Testis (tissue), 3 donors: ENCODE results near the gene CEACAM6. TPM values are rescaled to one million over a fixed set of nuclear protein-coding genes. Genes with fewer than 3 reads are reported as not detected.
A peak's percentile ranks its signal among the peaks of the same experiment; 100 is the strongest.

Experiments used
- DNase-seq: peaks from one replicate; pipeline ENCODE4 v3.0.0-alpha.2; 2019
- H3K27ac ChIP-seq, 2 donors: fragments of 200-600 bp; sonication (generic); one replicate each; pipeline ENCODE4 v1.5.1; 2019
- H3K27me3 ChIP-seq: fragments of 200-600 bp; sonication (generic); one replicate; pipeline ENCODE4 v1.5.1; 2019
- H3K36me3 ChIP-seq: fragments of 200-600 bp; sonication (generic); one replicate; pipeline ENCODE4 v1.5.1; 2017; ENCODE audit warnings: low read depth; ENCODE audit errors: missing control alignments
- H3K4me1 ChIP-seq: fragments of 200-600 bp; sonication (generic); one replicate; pipeline ENCODE4 v1.5.1; 2019
- H3K4me3 ChIP-seq, 2 donors: fragments of 200-600 bp; sonication (generic); one replicate each; pipeline ENCODE4 v1.5.1; 2017 to 2019
- H3K9me3 ChIP-seq: fragments of 200-600 bp; sonication (generic); one replicate; pipeline ENCODE4 v1.5.1; 2017
- POLR2A ChIP-seq: fragments of 450-650 bp; IDR thresholded peaks from one replicate; pipeline ENCODE4 v1.6.1; 2017; ENCODE audit warnings: antibody characterized with exemption, mild to moderate bottlenecking, moderate library complexity
- WGBS, 2 donors: methylation state at CpG; one replicate each; pipeline ENCODE4 v1.1.5; 2018; 5-methylcytosine and 5-hydroxymethylcytosine counted together
- intact Hi-C: fragments of 100-400 bp; cut with DNase I; formaldehyde crosslinking; loops from one replicate; pipeline ENCODE4 v1.15.1; 2023; ENCODE audit warnings: low total_unique reads
- polyA plus RNA-seq: library from polyadenylated mRNA; stranded (reverse); fragments of 350-450 nt; fragmentation: Illumina TruSeq; extraction: RNeasy Lipid Tissue Mini Kit (QIAGEN cat#74804); gene quantifications from one replicate; pipeline ENCODE4 v1.2.3, GENCODE V29; 2014; ENCODE audit warnings: low read depth, low replicate concordance; ENCODE audit not compliant: insufficient read depth
- total RNA-seq, 2 donors: library from RNA; depleted of rRNA; stranded (reverse); fragments of >200 nt; gene quantifications; one replicate each; pipeline ENCODE4 v1.2.3, GENCODE V29; 2016
- TF ChIP-seq, protein P1 (sequence below), 3 experiments: fragments of 450-650 bp in 2 of 3; fragments of 200-600 bp in 1 of 3; sonication (generic) in 1 of 3; IDR thresholded peaks; one replicate each; pipeline ENCODE4 v1.5.1; 2016 to 2019; ENCODE audit warnings: antibody characterized with exemption in 3 of 3, mild to moderate bottlenecking in 2 of 3, moderate library complexity in 1 of 3

Gene CEACAM6
- total and polyA plus RNA-seq, 3 donors from 2014 or later: 0.29 to 0.31 TPM; not detected in 1

DNA sequence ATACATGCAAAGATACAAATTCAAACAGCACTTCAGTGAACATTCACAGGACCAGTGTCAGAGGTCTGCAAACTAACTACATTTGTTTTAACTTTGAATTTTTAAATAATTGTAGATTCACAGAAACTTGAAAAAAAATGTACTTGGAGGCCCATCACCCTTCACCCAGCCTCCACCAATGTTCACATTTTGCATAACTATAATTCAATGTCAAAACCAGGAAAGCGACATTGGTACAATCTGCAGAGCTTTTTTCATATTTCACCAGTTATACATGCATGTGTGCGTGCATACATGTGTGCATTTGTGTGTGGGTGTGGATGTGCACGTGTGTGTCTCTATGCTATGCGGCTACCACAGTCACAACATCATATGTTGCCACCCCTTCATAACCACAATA lies 60.0 kb downstream of the CEACAM6 start:
- no peak overlapping the region for H3K27ac ChIP-seq
- no peaks in the 10 kb centered on the region for H3K9me3 ChIP-seq
- H3K27me3 ChIP-seq: no peaks in the 10 kb centered on the region
- intact Hi-C loops: no loop called here
- no peaks in the 10 kb centered on the region for H3K4me1 ChIP-seq
- H3K4me3 ChIP-seq: no peak overlapping the region
- TF ChIP-seq, protein P1, sequence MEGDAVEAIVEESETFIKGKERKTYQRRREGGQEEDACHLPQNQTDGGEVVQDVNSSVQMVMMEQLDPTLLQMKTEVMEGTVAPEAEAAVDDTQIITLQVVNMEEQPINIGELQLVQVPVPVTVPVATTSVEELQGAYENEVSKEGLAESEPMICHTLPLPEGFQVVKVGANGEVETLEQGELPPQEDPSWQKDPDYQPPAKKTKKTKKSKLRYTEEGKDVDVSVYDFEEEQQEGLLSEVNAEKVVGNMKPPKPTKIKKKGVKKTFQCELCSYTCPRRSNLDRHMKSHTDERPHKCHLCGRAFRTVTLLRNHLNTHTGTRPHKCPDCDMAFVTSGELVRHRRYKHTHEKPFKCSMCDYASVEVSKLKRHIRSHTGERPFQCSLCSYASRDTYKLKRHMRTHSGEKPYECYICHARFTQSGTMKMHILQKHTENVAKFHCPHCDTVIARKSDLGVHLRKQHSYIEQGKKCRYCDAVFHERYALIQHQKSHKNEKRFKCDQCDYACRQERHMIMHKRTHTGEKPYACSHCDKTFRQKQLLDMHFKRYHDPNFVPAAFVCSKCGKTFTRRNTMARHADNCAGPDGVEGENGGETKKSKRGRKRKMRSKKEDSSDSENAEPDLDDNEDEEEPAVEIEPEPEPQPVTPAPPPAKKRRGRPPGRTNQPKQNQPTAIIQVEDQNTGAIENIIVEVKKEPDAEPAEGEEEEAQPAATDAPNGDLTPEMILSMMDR (IDR thresholded peaks at IDR 0.05): no peak
- TF ChIP-seq POLR2A: no peak
- no peak for DNase-seq
- WGBS, 2 donors: 66 to 79% methylated on average over 4 of the region's 4 CpGs
- no peaks in the 10 kb centered on the region for H3K36me3 ChIP-seq

DNA sequence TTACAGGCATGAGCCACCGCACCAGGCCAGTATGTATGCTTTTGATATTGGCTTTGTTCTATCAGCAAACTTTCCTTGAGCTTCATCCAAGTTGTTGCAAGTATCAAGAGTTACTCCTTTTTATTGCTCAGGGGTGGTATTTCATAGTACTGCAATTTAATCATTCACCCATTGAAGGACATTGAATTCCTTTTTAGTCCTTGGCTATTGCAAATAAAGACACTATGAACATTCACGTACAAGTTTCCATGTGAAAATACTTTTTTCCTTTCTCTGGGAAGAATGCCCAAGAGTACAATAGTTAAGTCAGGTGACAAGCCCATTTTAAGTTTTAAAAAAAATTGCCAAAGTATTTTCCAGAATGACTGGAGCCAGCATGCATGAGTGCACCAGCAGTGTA lies 61.4 kb downstream of the CEACAM6 start:
- no peaks in the 10 kb centered on the region for H3K36me3 ChIP-seq
- no peak for DNase-seq
- H3K27ac ChIP-seq: no peak overlapping the region
- H3K4me3 ChIP-seq: no peak overlapping the region
- intact Hi-C loops: no loop called here
- no peaks in the 10 kb centered on the region for H3K4me1 ChIP-seq
- TF ChIP-seq POLR2A: no peak
- TF ChIP-seq, protein P1 (IDR thresholded peaks at IDR 0.05): no peak
- 60 to 67% methylated on average over 2 of the region's 2 CpGs for WGBS, 2 donors
- no peaks in the 10 kb centered on the region for H3K9me3 ChIP-seq
- no peaks in the 10 kb centered on the region for H3K27me3 ChIP-seq

GRCh38 chr19:41821003-41821735 lies 65.8 kb downstream of the CEACAM6 start:
- WGBS, 2 donors: 17 to 30% methylated on average over 12 of the region's 12 CpGs
- H3K4me1 ChIP-seq: no peaks in the 10 kb centered on the region
- no peaks in the 10 kb centered on the region for H3K27me3 ChIP-seq
- H3K27ac ChIP-seq: no peak overlapping the region
- no peak for TF ChIP-seq POLR2A
- TF ChIP-seq, protein P1 (IDR thresholded peaks at IDR 0.05): peak; percentile 22 to 42 (median 34)
- no peaks in the 10 kb centered on the region for H3K36me3 ChIP-seq
- no peaks in the 10 kb centered on the region for H3K9me3 ChIP-seq
- H3K4me3 ChIP-seq: no peak overlapping the region
- DNase-seq: peak; percentile 25
- intact Hi-C loops: no loop called here

Other genes with a start within 250 kb of the CEACAM6 start
- 1 to 10 TPM in 1 of 2 donors, under 1 TPM in 1; 0.71 to 1.3 TPM for gene CEACAM21, start 179.4 kb upstream of the CEACAM6 start, total RNA-seq
- 3.6 TPM for gene CEACAM21, start 179.4 kb upstream of the CEACAM6 start, polyA plus RNA-seq
- gene CEACAM4, start 128.5 kb upstream of the CEACAM6 start, total RNA-seq: 1 to 10 TPM in 1 of 2 donors, not detected in 1; 1.7 TPM
- gene CEACAM4, start 128.5 kb upstream of the CEACAM6 start, polyA plus RNA-seq: 0.47 TPM
- under 1 TPM; 0.19 to 0.39 TPM for gene CEACAM7, start 67.3 kb upstream of the CEACAM6 start, total RNA-seq
- not detected for gene CEACAM7, start 67.3 kb upstream of the CEACAM6 start, polyA plus RNA-seq
- under 1 TPM; 0.24 to 0.50 TPM for gene CEACAM5, start 46.9 kb upstream of the CEACAM6 start, total RNA-seq
- gene CEACAM5, start 46.9 kb upstream of the CEACAM6 start, polyA plus RNA-seq: 0.33 TPM
- not detected for gene CEACAM3, start 41.1 kb downstream of the CEACAM6 start, total RNA-seq
- not detected for gene CEACAM3, start 41.1 kb downstream of the CEACAM6 start, polyA plus RNA-seq
- gene LYPD4, start 89.2 kb downstream of the CEACAM6 start, total RNA-seq: 10 to 100 TPM; 33.6 to 68.4 TPM
- 198 TPM for gene LYPD4, start 89.2 kb downstream of the CEACAM6 start, polyA plus RNA-seq
- gene DMRTC2, start 89.5 kb downstream of the CEACAM6 start, total RNA-seq: 10 to 100 TPM; 23.1 to 55.3 TPM
- 71.0 TPM for gene DMRTC2, start 89.5 kb downstream of the CEACAM6 start, polyA plus RNA-seq
- gene RPS19, start 104.7 kb downstream of the CEACAM6 start, total RNA-seq: 1,000 to 10,000 TPM in 1 of 2 donors, 100 to 1,000 TPM in 1; 869 to 1,199 TPM
- 1,270 TPM for gene RPS19, start 104.7 kb downstream of the CEACAM6 start, polyA plus RNA-seq
- gene CD79A, start 121.7 kb downstream of the CEACAM6 start, total RNA-seq: under 1 TPM in 1 of 2 donors, not detected in 1; 0.87 TPM
- gene CD79A, start 121.7 kb downstream of the CEACAM6 start, polyA plus RNA-seq: 3.6 TPM
- gene ARHGEF1, start 127.7 kb downstream of the CEACAM6 start, total RNA-seq: 10 to 100 TPM; 51.2 to 56.3 TPM
- gene ARHGEF1, start 127.7 kb downstream of the CEACAM6 start, polyA plus RNA-seq: 33.2 TPM
- gene ERFL, start 172.9 kb downstream of the CEACAM6 start, total RNA-seq: 1 to 10 TPM; 2.2 to 2.4 TPM
- 0.78 TPM for gene ERFL, start 172.9 kb downstream of the CEACAM6 start, polyA plus RNA-seq
- gene RABAC1, start 203.8 kb downstream of the CEACAM6 start, total RNA-seq: 100 to 1,000 TPM; 143 to 196 TPM
- 182 TPM for gene RABAC1, start 203.8 kb downstream of the CEACAM6 start, polyA plus RNA-seq
- gene ATP1A3, start 238.7 kb downstream of the CEACAM6 start, total RNA-seq: 10 to 100 TPM; 30.3 to 60.8 TPM
- 87.3 TPM for gene ATP1A3, start 238.7 kb downstream of the CEACAM6 start, polyA plus RNA-seq